ENCODE measurements around the gene C4orf51.

GRCh38 chr4:145735347-145735675 is 55.4 kb downstream of the C4orf51 start:
- TF ChIP-seq, protein P1, sequence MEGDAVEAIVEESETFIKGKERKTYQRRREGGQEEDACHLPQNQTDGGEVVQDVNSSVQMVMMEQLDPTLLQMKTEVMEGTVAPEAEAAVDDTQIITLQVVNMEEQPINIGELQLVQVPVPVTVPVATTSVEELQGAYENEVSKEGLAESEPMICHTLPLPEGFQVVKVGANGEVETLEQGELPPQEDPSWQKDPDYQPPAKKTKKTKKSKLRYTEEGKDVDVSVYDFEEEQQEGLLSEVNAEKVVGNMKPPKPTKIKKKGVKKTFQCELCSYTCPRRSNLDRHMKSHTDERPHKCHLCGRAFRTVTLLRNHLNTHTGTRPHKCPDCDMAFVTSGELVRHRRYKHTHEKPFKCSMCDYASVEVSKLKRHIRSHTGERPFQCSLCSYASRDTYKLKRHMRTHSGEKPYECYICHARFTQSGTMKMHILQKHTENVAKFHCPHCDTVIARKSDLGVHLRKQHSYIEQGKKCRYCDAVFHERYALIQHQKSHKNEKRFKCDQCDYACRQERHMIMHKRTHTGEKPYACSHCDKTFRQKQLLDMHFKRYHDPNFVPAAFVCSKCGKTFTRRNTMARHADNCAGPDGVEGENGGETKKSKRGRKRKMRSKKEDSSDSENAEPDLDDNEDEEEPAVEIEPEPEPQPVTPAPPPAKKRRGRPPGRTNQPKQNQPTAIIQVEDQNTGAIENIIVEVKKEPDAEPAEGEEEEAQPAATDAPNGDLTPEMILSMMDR (IDR thresholded peaks at IDR 0.05; ENCODE audit: insufficient read depth, low read length): no peak
- TF ChIP-seq GABPA (IDR thresholded peaks at IDR 0.05; ENCODE audit: low read depth): no peak
